HepG2 (cell line): ENCODE data around the gene LAMB4. TPM values are rescaled to one million over a fixed set of nuclear protein-coding genes. Genes with fewer than 3 reads are reported as not detected.

ENCODE experiments used
- ATAC-seq: fragments of 200-7000 bp; cut with Tn5 transposase; 3 replicates; pipeline ENCODE4 v1.9.1; 2020; ENCODE audit warnings: mild to moderate bottlenecking, moderate library complexity
- BruUV-seq: library from RNA; stranded (reverse); fragments of 400-500 nt; replicated peaks from 2 replicates; lab custom pipeline; 2021; lab: Mats Ljungman, UMichigan
- CTCF ChIA-PET: fragments of 300-600 bp; formaldehyde crosslinking; extraction: SDS; loops from one replicate; lab custom pipeline; 2021; ENCODE audit warnings: low total read pairs, inconsistent platforms, low intra/inter-chr PET ratio; lab: Yijun Ruan, JAX
- POLR2A ChIA-PET: fragments of 350-600 bp; sonication (Branson Sonifier 250); formaldehyde crosslinking; loops from one replicate; lab custom pipeline; 2020; ENCODE audit warnings: antibody characterized with exemption, inconsistent platforms; lab: Yijun Ruan, JAX
- DNase-seq: peaks from one replicate; pipeline ENCODE4 v3.0.0-alpha.2; 2015; ENCODE audit warnings: low spot score
- FAIRE-seq: peaks from 3 replicates; lab custom pipeline; 2011; peaks lifted over from hg19 to GRCh38; lab: Jason Lieb, UNC
- H2AFZ ChIP-seq: one replicate; pipeline ENCODE4 v1.6.1; 2011; ENCODE audit warnings: low read length, inconsistent platforms
- H3K27ac ChIP-seq: fragments of 300-600 bp; 3 replicates; pipeline ENCODE4 v1.8.0; 2011; ENCODE audit warnings: mixed run types, mild to moderate bottlenecking, mixed read lengths, low read length, inconsistent platforms; ENCODE audit not compliant: insufficient read depth; ENCODE audit errors: extremely low read length
- H3K27me3 ChIP-seq, 2 experiments: fragments of 200-600 bp in 1 of 2; 2 replicates in 1 of 2; 3 replicates in 1 of 2; pipeline versions ENCODE4 v1.6.0 to v1.8.0; 2011; ENCODE audit warnings: low read length in 2 of 2, mild to moderate bottlenecking in 2 of 2, moderate library complexity in 2 of 2, inconsistent platforms in 1 of 2; ENCODE audit not compliant: insufficient read depth in 2 of 2, control insufficient read depth in 1 of 2
- H3K36me3 ChIP-seq, 2 experiments: fragments of 200-600 bp in 1 of 2; replicated peaks in 1 of 2; 2 replicates in 1 of 2; 3 replicates in 1 of 2; pipeline versions ENCODE4 v1.5.1 to v1.8.0; 2011; ENCODE audit warnings: low read length in 2 of 2, inconsistent platforms in 1 of 2; ENCODE audit not compliant: insufficient read depth in 2 of 2, control insufficient read depth in 1 of 2
- H3K4me1 ChIP-seq: 2 replicates; pipeline ENCODE4 v1.5.1; 2012; ENCODE audit warnings: low read length, inconsistent platforms; ENCODE audit not compliant: insufficient read depth
- H3K4me2 ChIP-seq: 2 replicates; pipeline ENCODE4 v1.6.0; 2011; ENCODE audit warnings: low read depth, low read length, inconsistent platforms
- H3K4me3 ChIP-seq, 3 experiments: fragments of 200-600 bp in 1 of 3; sonication (generic), shearing (Covaris generic) in 1 of 3; replicated peaks in 1 of 3; 2 replicates each; pipeline ENCODE4 v1.5.1; 2011 to 2016; ENCODE audit warnings: low read length in 3 of 3, inconsistent platforms in 2 of 3, low read depth in 2 of 3, mild to moderate bottlenecking in 2 of 3, control low read depth in 1 of 3, mixed read lengths in 1 of 3; ENCODE audit not compliant: insufficient read depth in 1 of 3
- H3K79me2 ChIP-seq: one replicate; pipeline ENCODE4 v1.6.1; 2011; ENCODE audit warnings: low read length, inconsistent platforms; ENCODE audit not compliant: insufficient read depth
- H3K9ac ChIP-seq: 2 replicates; pipeline ENCODE4 v1.6.0; 2011; ENCODE audit warnings: mild to moderate bottlenecking, low read depth, low read length, inconsistent platforms; ENCODE audit not compliant: insufficient read depth
- H3K9me3 ChIP-seq: 2 replicates; pipeline ENCODE4 v1.5.1; 2012; ENCODE audit warnings: mild to moderate bottlenecking, low read length
- H4K20me1 ChIP-seq: 2 replicates; pipeline ENCODE4 v1.6.0; 2011; ENCODE audit warnings: inconsistent platforms, mild to moderate bottlenecking, low read length, moderate library complexity; ENCODE audit not compliant: insufficient read depth
- FLYWCH1 ChIP-seq: sonication (generic); formaldehyde crosslinking; IDR thresholded peaks from 2 replicates; pipeline ENCODE4 v1.8.1; 2023; ENCODE audit warnings: mild to moderate bottlenecking, missing genetic modification reagents
- FOXM1 ChIP-seq: sonication (generic); formaldehyde crosslinking; IDR thresholded peaks from 2 replicates; pipeline ENCODE4 v1.5.0; 2020; ENCODE audit warnings: missing genetic modification reagents
- JDP2 ChIP-seq: sonication (generic); formaldehyde crosslinking; IDR thresholded peaks from 2 replicates; pipeline ENCODE4 v1.8.1; 2022; ENCODE audit warnings: missing genetic modification reagents, borderline replicate concordance
- SMAD1 ChIP-seq: sonication (generic); formaldehyde crosslinking; IDR thresholded peaks from 2 replicates; pipeline ENCODE4 v1.4.0; 2020; ENCODE audit warnings: missing genetic modification reagents, low read depth, mild to moderate bottlenecking, borderline replicate concordance
- ZFP1 ChIP-seq: IDR thresholded peaks from 2 replicates; pipeline ENCODE4 v1.6.1; 2016
- ZNF335 ChIP-seq: sonication (generic); formaldehyde crosslinking; IDR thresholded peaks from 2 replicates; pipeline ENCODE4 v1.4.0; 2020; ENCODE audit warnings: missing genetic modification reagents
- WGBS: methylation state at CpG from one replicate; pipeline ENCODE4 v1.1.6; 2017; ENCODE audit warnings: low lambda C conversion rate; 5-methylcytosine and 5-hydroxymethylcytosine counted together
- in situ Hi-C: cut with HindIII; loops from 2 replicates; pipeline ENCODE4 v1.10.0; 2017; ENCODE audit warnings: low pct_unique_long_range_greater_than_20kb; ENCODE audit not compliant: extremely low pct_ligation_motif_present
- intact Hi-C: fragments of 100-400 bp; cut with micrococcal nuclease; formaldehyde crosslinking; loops from one replicate; pipeline ENCODE4 v1.10.0; 2022; ENCODE audit not compliant: unreplicated experiment
- polyA plus RNA-seq, 8 experiments: library from polyadenylated mRNA; depleted of rRNA in 3 of 8; stranded (reverse) in 7 of 8; unstranded in 1 of 8; fragments of >200 nt; fragmentation: Illumina TruSeq in 4 of 8; extraction: Trizol in 4 of 8; gene quantifications; 2 replicates each; pipeline versions ENCODE4 v1.2.1 to v1.2.3, GENCODE V29; 2011 to 2016; ENCODE audit warnings: low read depth in 4 of 8, missing spikeins in 1 of 8, mixed read lengths in 1 of 8; ENCODE audit not compliant: insufficient read depth in 1 of 8
- total RNA-seq, 5 experiments: library from RNA; depleted of rRNA; stranded (reverse); fragments of >200 nt; fragmentation: Illumina TruSeq; extraction: Trizol; gene quantifications; 2 replicates each; pipeline ENCODE4 v1.2.3, GENCODE V29; 2016; ENCODE audit warnings: low read depth in 1 of 5
- TF ChIP-seq, protein P1 (sequence below): sonication (generic); formaldehyde crosslinking; conservative IDR thresholded peaks from 2 replicates; pipeline ENCODE4 v1.8.0; 2022; ENCODE audit warnings: mild to moderate bottlenecking, moderate library complexity, missing genetic modification reagents
- TF ChIP-seq, protein P2 (sequence below): sonication (generic); formaldehyde crosslinking; IDR thresholded peaks from 2 replicates; pipeline ENCODE4 v1.4.0; 2020; ENCODE audit warnings: mild to moderate bottlenecking, missing genetic modification reagents
- TF ChIP-seq, protein P3 (sequence below): sonication (generic); formaldehyde crosslinking; IDR thresholded peaks from 2 replicates; pipeline ENCODE4 v1.9.0; 2021; ENCODE audit warnings: mild to moderate bottlenecking, missing genetic modification reagents
- TF ChIP-seq, protein P4 (sequence below): sonication (generic); formaldehyde crosslinking; IDR thresholded peaks from 2 replicates; pipeline ENCODE4 v1.5.0; 2020; ENCODE audit warnings: missing genetic modification reagents

LAMB4 gene
- total and polyA plus RNA-seq, 2 of the 13 experiments (the other 11 are each of a cell fraction or from before 2014, with no cell fraction given), result 0.05 TPM; not detected in 1

DNA sequence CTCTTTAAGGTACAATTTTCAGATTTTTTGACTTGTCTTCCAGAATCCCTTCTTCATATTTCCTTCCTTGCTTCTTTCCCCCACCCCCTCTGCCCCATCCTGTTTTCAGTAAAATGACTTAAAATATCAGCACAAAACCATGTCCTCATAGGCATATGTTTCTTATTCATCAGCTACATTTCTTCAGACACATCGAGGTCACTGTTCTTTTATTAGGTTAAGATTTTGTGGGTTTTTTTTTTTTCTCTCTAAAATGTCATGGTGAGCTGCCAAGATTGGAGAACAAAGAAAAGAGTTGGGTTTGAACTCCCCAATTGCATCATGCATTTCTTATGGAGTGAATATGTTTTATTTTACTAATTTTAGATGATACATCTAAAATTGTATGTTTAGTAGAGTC is 35.8 kb downstream of the LAMB4 start:
- no TSS peak for BruUV-seq
- peak overlapping the region; percentile 67 for H3K4me2 ChIP-seq
- ChIA-PET CTCF (no interaction called here), POLR2A (interaction anchor here (1.0 to 1.5 kb wide), 5 partner anchors 13 to 351 kb away, joined by 3 to 5 read pairs (median 3); partner anchors contain the start of genes CBLL1 and LAMB1)
- H3K79me2 ChIP-seq, result no peaks in the 10 kb centered on the region
- H3K36me3 ChIP-seq, result no peaks in the 10 kb centered on the region
- ATAC-seq (no peak), FAIRE-seq (no peak), DNase-seq (no peak)
- no peak overlapping the region for H3K4me3 ChIP-seq
- 0% methylated on average over 1 of the region's 1 CpG for WGBS
- H3K27me3 ChIP-seq, result no peaks in the 10 kb centered on the region
- intact Hi-C loops (no loop called here), in situ Hi-C loops (no loop called here)
- H3K9me3 ChIP-seq, result no peaks in the 10 kb centered on the region
- no peak overlapping the region for H2AFZ ChIP-seq
- no peak overlapping the region for H3K27ac ChIP-seq
- H3K9ac ChIP-seq, result no peak overlapping the region
- no peaks in the 10 kb centered on the region for H4K20me1 ChIP-seq
- H3K4me1 ChIP-seq, result peaks cover 49% of the 10 kb centered on the region
- TF ChIP-seq, protein P1, sequence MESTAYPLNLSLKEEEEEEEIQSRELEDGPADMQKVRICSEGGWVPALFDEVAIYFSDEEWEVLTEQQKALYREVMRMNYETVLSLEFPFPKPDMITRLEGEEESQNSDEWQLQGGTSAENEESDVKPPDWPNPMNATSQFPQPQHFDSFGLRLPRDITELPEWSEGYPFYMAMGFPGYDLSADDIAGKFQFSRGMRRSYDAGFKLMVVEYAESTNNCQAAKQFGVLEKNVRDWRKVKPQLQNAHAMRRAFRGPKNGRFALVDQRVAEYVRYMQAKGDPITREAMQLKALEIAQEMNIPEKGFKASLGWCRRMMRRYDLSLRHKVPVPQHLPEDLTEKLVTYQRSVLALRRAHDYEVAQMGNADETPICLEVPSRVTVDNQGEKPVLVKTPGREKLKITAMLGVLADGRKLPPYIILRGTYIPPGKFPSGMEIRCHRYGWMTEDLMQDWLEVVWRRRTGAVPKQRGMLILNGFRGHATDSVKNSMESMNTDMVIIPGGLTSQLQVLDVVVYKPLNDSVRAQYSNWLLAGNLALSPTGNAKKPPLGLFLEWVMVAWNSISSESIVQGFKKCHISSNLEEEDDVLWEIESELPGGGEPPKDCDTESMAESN (CRISPR knock-in tag), result no peak
- TF ChIP-seq JDP2 (CRISPR knock-in tag) (no peak), FOXM1 (CRISPR knock-in tag) (no peak), ZNF335 (no peak), SMAD1 (CRISPR knock-in tag) (no peak), FLYWCH1 (CRISPR knock-in tag) (no peak), ZFP1 (CRISPR knock-in tag) (no peak)
- TF ChIP-seq, protein P2, sequence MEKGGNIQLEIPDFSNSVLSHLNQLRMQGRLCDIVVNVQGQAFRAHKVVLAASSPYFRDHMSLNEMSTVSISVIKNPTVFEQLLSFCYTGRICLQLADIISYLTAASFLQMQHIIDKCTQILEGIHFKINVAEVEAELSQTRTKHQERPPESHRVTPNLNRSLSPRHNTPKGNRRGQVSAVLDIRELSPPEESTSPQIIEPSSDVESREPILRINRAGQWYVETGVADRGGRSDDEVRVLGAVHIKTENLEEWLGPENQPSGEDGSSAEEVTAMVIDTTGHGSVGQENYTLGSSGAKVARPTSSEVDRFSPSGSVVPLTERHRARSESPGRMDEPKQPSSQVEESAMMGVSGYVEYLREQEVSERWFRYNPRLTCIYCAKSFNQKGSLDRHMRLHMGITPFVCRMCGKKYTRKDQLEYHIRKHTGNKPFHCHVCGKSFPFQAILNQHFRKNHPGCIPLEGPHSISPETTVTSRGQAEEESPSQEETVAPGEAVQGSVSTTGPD (CRISPR knock-in tag), result no peak
- TF ChIP-seq, protein P3, sequence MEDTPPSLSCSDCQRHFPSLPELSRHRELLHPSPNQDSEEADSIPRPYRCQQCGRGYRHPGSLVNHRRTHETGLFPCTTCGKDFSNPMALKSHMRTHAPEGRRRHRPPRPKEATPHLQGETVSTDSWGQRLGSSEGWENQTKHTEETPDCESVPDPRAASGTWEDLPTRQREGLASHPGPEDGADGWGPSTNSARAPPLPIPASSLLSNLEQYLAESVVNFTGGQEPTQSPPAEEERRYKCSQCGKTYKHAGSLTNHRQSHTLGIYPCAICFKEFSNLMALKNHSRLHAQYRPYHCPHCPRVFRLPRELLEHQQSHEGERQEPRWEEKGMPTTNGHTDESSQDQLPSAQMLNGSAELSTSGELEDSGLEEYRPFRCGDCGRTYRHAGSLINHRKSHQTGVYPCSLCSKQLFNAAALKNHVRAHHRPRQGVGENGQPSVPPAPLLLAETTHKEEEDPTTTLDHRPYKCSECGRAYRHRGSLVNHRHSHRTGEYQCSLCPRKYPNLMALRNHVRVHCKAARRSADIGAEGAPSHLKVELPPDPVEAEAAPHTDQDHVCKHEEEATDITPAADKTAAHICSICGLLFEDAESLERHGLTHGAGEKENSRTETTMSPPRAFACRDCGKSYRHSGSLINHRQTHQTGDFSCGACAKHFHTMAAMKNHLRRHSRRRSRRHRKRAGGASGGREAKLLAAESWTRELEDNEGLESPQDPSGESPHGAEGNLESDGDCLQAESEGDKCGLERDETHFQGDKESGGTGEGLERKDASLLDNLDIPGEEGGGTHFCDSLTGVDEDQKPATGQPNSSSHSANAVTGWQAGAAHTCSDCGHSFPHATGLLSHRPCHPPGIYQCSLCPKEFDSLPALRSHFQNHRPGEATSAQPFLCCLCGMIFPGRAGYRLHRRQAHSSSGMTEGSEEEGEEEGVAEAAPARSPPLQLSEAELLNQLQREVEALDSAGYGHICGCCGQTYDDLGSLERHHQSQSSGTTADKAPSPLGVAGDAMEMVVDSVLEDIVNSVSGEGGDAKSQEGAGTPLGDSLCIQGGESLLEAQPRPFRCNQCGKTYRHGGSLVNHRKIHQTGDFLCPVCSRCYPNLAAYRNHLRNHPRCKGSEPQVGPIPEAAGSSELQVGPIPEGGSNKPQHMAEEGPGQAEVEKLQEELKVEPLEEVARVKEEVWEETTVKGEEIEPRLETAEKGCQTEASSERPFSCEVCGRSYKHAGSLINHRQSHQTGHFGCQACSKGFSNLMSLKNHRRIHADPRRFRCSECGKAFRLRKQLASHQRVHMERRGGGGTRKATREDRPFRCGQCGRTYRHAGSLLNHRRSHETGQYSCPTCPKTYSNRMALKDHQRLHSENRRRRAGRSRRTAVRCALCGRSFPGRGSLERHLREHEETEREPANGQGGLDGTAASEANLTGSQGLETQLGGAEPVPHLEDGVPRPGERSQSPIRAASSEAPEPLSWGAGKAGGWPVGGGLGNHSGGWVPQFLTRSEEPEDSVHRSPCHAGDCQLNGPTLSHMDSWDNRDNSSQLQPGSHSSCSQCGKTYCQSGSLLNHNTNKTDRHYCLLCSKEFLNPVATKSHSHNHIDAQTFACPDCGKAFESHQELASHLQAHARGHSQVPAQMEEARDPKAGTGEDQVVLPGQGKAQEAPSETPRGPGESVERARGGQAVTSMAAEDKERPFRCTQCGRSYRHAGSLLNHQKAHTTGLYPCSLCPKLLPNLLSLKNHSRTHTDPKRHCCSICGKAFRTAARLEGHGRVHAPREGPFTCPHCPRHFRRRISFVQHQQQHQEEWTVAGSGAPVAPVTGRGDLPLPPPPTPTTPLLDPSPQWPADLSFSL, result no peak
- TF ChIP-seq, protein P4, sequence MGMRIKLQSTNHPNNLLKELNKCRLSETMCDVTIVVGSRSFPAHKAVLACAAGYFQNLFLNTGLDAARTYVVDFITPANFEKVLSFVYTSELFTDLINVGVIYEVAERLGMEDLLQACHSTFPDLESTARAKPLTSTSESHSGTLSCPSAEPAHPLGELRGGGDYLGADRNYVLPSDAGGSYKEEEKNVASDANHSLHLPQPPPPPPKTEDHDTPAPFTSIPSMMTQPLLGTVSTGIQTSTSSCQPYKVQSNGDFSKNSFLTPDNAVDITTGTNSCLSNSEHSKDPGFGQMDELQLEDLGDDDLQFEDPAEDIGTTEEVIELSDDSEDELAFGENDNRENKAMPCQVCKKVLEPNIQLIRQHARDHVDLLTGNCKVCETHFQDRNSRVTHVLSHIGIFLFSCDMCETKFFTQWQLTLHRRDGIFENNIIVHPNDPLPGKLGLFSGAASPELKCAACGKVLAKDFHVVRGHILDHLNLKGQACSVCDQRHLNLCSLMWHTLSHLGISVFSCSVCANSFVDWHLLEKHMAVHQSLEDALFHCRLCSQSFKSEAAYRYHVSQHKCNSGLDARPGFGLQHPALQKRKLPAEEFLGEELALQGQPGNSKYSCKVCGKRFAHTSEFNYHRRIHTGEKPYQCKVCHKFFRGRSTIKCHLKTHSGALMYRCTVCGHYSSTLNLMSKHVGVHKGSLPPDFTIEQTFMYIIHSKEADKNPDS (CRISPR knock-in tag), result no peak
